ENCODE measurements around the gene TRANK1. TPM values are rescaled to one million over a fixed set of nuclear protein-coding genes. Genes with fewer than 3 reads are reported as not detected.

Gene TRANK1
- total RNA-seq, 1 donor from 2014 or later, result 21.6 TPM

DNA sequence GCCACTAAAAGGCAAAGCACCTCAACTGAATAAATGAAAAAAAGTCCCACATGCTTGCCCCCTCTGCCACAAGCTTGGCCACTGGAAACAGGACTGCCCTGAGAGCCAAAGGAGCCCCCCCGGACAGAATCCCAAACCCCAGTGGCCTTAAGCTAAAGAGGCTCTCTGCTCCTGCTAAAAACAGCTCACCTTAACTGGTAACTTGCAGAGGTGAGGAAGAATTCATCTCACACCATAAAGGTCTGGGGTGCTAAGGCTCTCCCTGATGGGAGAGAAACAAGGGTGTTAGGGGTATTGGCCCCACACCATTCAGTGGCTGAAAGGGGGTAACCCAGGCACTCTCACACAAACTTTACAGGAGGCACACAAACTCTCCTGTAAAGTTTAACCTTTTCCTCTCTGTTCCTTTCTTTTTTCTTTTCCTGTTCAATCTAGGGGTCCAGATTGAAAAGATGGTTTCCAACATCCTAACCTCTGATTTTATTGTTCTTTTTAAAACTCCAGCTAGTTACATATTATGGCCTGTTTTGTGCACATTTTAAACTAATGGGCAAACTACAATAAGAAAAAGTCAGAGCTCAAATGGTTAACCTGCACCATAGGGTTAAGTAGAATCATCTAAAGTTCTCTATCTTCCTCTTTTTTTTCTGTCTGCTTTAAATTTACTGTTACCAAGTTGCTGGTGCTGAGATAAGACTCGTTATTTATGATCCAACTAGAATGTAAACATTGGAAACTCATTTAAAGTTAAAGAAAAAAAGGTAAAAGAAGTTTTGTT, 19.9 kb downstream of the TRANK1 start:
- Mint-ChIP-seq H3K27ac (ENCODE audit: unreplicated experiment) (no peak overlapping the region), H3K36me3 (ENCODE audit: low read depth) (peaks cover 5% of the 10 kb centered on the region), H3K4me3 (ENCODE audit: unreplicated experiment) (no peak overlapping the region), H3K9me3 (ENCODE audit: low read depth) (peaks cover 9% of the 10 kb centered on the region), H3K4me1 (ENCODE audit: low read depth) (no peaks in the 10 kb centered on the region), H3K27me3 (ENCODE audit: low read depth) (no peaks in the 10 kb centered on the region)
- TF ChIP-seq, protein P1, sequence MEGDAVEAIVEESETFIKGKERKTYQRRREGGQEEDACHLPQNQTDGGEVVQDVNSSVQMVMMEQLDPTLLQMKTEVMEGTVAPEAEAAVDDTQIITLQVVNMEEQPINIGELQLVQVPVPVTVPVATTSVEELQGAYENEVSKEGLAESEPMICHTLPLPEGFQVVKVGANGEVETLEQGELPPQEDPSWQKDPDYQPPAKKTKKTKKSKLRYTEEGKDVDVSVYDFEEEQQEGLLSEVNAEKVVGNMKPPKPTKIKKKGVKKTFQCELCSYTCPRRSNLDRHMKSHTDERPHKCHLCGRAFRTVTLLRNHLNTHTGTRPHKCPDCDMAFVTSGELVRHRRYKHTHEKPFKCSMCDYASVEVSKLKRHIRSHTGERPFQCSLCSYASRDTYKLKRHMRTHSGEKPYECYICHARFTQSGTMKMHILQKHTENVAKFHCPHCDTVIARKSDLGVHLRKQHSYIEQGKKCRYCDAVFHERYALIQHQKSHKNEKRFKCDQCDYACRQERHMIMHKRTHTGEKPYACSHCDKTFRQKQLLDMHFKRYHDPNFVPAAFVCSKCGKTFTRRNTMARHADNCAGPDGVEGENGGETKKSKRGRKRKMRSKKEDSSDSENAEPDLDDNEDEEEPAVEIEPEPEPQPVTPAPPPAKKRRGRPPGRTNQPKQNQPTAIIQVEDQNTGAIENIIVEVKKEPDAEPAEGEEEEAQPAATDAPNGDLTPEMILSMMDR (IDR thresholded peaks at IDR 0.05), result no peak
- DNase-seq (ENCODE audit: low spot score), result no peak

DNA sequence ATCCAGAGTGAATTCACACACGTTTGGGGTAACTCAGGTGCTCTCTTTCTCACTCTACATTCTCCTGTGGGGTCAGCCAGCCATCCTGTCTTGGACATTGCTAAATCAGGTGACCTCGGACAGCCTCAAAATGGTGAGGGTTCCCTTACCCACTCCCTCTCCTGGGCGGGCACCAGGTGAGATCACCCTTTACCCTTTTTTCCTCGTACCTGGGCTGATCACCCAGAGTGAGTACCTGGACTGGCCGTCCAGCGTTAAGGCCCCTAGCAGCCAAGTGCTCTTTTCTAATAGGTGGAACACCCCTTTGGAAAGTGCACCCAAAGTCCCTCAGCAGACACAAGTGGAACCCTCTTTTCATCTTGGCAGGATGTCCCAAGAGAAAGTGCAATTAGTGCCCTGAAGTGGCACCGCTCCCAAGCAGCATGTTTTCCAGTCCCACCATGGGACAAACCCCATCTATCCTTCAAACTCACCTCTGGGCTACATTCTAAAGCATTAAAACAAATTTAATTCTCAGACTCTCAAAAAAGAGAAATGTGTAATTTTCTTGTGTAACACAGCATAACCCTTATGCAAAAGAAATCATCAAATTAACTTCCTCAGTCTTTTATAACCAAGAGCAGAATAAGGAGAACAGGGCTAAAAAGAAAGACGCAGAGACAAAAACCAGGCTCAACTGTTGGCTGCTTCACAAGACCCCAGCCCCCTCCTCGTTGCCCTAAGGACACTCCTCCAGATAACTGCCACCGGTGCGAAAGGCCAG, 20.7 kb downstream of the TRANK1 start:
- H3K9me3 Mint-ChIP-seq (ENCODE audit: low read depth), result peaks cover 9% of the 10 kb centered on the region
- no peak overlapping the region for H3K27ac Mint-ChIP-seq (ENCODE audit: unreplicated experiment)
- peaks cover 5% of the 10 kb centered on the region for H3K36me3 Mint-ChIP-seq (ENCODE audit: low read depth)
- H3K4me3 Mint-ChIP-seq (ENCODE audit: unreplicated experiment), result no peak overlapping the region
- DNase-seq (ENCODE audit: low spot score), result no peak
- no peaks in the 10 kb centered on the region for H3K27me3 Mint-ChIP-seq (ENCODE audit: low read depth)
- TF ChIP-seq, protein P1 (IDR thresholded peaks at IDR 0.05), result no peak
- H3K4me1 Mint-ChIP-seq (ENCODE audit: low read depth), result no peaks in the 10 kb centered on the region

DNA sequence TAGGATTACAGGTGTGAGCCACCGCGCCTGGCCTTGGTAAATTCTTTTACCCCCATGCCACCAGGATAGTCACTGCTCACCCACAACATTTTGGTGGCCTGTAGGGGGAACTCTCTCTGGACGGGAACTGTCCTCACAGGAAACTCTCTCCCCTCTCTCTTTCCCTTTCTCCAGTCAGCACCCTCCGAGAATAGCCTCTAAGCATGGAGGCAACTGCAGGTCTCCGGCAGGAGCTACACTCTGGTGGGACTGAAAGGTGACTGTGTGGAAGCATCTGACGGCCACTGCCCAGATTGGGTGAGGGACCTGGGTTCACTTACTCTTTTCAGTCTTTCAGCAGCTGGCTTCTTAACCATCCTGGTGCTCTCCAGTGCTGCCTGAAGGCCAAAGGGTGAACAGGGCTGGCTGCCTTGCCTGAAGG, 21.3 kb downstream of the TRANK1 start:
- no peaks in the 10 kb centered on the region for H3K27me3 Mint-ChIP-seq (ENCODE audit: low read depth)
- no peak for DNase-seq (ENCODE audit: low spot score)
- H3K4me3 Mint-ChIP-seq (ENCODE audit: unreplicated experiment), result no peak overlapping the region
- H3K4me1 Mint-ChIP-seq (ENCODE audit: low read depth), result no peaks in the 10 kb centered on the region
- H3K36me3 Mint-ChIP-seq (ENCODE audit: low read depth), result peaks cover 5% of the 10 kb centered on the region
- TF ChIP-seq, protein P1 (IDR thresholded peaks at IDR 0.05), result no peak
- H3K27ac Mint-ChIP-seq (ENCODE audit: unreplicated experiment), result no peak overlapping the region
- H3K9me3 Mint-ChIP-seq (ENCODE audit: low read depth), result peaks cover 9% of the 10 kb centered on the region

DNA sequence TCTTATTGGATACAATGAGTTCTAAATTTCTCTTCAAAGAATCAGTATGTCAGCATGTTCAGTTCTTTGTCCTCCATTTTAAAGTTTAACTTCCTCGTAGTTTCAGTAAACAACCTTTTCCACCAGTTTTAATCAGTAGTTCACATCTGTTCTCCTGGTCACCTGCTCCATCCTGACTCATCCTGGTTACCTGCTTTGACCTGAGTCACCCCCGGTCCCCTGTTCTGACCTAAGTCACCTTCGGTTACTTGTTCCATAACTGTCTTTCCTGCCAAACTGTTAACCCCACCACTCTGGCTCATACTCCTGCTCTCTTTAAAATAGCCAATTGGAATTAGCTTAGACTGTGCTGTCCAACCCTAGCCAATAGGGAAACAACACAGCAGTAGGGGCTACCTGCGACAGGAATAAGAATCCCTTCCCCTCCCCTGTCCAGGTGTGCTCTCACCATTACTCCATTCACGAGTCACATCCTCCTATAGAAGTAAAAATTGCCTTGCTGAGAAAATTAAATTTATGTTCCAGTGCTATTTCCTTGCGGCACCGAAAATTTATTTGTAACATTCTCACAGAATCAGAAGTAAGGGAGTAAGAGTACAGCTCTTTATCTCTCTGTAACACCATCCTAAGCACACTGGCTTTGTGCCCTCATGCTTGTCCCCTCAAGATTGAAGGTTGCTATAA, 23.8 kb downstream of the TRANK1 start:
- Mint-ChIP-seq H3K9me3 (ENCODE audit: low read depth) (peaks cover 9% of the 10 kb centered on the region), H3K27me3 (ENCODE audit: low read depth) (no peaks in the 10 kb centered on the region), H3K4me3 (ENCODE audit: unreplicated experiment) (no peak overlapping the region), H3K27ac (ENCODE audit: unreplicated experiment) (no peak overlapping the region), H3K4me1 (ENCODE audit: low read depth) (peaks cover 3% of the 10 kb centered on the region), H3K36me3 (ENCODE audit: low read depth) (peaks cover 2% of the 10 kb centered on the region)
- TF ChIP-seq, protein P1 (IDR thresholded peaks at IDR 0.05), result no peak
- DNase-seq (ENCODE audit: low spot score), result no peak
